ENCODE results near the gene DSCAML1.
"Not testable (repeated sequence)": the region's sequence is repeated elsewhere in the genome, so short reads cannot be mapped to it uniquely, and the experiment has no call there.

The DSCAML1 gene

GRCh38 chr11:117458275-117459122 is 338.5 kb downstream of the DSCAML1 start:
- no peak for DNase-seq

GRCh38 chr11:117457835-117458234 is 339.2 kb downstream of the DSCAML1 start:
- no peak for DNase-seq

GRCh38 chr11:117457031-117457785 is 339.8 kb downstream of the DSCAML1 start:
- no peak for DNase-seq

DNA sequence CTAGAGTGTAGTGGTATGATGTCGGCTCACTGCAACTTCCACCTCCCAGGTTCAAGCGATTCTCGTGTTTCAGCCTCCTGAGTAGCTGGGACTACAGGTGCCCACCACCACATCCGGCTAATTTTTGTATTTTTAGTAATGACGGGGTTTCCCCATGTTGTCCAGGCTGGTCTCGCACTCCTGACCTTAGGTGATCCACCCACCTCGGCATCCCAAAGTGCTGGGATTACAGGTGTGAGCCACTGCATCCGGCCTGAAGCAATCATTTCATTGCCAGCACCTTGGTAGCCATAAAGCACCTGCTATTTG is 340.3 kb downstream of the DSCAML1 start:
- not testable (repeated sequence) for DNase-seq

GRCh38 chr11:117456027-117456720 is 340.8 kb downstream of the DSCAML1 start:
- DNase-seq, result no peak

- no peak for DNase-seq
These were observed 342.5 kb downstream of the DSCAML1 start for GRCh38 chr11:117454564-117454917.

GRCh38 chr11:117453886-117454563 is 343.0 kb downstream of the DSCAML1 start:
- DNase-seq, result no peak

DNA sequence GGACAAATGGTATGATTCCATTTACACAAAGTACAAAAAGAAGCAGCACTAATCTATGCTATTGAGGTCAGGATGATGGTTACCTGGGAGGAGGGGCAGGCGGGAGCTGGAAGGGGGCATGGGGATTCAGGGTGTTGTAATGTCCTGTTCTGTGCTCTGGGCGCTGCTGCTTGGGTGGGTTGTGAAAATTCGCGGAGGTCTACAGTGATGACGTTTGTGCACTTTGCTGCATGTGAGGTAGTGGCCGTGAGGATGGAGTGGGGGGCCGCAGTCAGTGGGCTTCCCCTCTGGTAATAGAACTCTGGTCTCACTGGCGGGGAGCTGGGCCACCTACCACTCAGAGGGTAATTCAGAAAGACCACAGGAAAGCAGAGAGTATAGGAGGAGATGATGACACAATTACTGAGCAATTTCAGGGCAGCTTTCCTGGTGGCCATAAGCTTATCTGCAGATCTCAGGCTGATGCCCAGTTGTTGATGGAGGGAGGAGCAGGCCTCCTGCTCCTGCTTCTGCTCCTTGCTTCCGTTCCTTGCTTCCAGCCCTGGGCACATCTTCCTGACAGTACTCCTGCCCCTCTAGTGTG is 347.8 kb downstream of the DSCAML1 start:
- DNase-seq, result no peak

DNA sequence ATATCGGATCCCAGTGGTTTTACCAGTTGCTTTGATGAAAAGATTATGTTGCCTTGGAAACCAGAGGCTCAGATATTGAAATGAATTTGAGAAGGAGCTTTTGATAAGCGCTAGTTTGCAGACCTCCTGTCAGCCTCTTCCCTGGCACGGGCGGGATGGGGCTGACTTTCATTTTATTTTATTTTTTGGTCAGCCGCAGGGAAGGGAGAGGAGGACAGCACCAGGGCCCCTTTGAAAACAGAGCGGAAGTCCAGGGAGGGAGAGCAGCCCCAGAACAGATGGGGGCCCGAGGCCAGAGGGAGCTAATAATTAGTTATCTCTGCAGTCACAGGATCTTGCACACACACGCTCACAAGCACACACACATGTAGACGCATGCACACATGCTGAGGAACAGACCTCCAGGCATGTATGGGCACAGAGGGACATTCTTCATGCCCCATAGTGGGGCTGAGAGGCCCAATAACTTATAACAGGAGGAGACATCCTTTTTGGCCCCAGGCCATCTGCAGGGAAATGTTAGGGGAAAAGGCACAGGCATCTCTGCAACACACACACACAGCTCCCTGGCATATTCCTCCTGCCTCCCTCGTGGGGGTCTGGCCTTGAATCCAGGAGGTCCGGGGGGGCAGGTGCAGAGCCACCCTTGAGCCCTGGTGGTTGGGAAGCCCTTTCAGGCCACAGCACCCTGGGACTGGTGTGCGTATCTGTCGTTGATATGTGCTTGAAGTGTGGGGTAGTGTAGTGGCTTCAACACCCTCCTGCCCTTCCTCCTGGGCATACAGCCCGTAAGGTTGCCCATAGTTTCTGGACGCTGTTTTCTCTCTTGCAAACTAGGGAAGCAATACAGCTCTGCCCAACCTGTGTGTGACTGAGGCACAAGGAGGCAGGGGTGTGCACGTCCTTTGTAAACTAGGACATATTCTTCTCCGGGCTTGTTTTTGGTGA is 352.0 kb downstream of the DSCAML1 start:
- DNase-seq, result no peak

DNA sequence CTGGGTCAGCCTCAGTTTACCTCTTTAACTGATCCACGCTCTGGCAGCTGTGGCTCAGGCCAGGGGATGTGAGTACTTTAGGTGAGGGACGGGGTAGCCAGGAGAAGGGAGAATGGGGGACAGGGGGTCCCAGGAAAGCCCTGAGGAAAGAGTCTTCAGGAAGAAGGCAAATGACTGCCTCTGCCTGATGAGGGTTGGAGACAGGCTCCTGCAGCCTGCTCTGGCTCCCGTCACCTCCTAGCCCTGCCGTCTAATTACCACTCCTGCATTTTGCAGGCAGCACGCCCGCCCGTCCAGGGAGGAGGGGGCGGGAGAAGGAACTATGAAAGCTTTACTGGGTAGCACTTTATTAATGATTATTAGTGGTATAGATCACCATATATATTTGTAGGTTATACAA is 352.8 kb downstream of the DSCAML1 start:
- no peak for DNase-seq

- no peak for DNase-seq
These were observed 353.5 kb downstream of the DSCAML1 start for GRCh38 chr11:117443266-117444186.

GRCh38 chr11:117442869-117443239 is 354.2 kb downstream of the DSCAML1 start:
- no peak for DNase-seq

- DNase-seq, result no peak
These were observed 354.8 kb downstream of the DSCAML1 start for GRCh38 chr11:117442049-117442868.

GRCh38 chr11:117441146-117441975 is 355.7 kb downstream of the DSCAML1 start:
- no peak for DNase-seq

DNA sequence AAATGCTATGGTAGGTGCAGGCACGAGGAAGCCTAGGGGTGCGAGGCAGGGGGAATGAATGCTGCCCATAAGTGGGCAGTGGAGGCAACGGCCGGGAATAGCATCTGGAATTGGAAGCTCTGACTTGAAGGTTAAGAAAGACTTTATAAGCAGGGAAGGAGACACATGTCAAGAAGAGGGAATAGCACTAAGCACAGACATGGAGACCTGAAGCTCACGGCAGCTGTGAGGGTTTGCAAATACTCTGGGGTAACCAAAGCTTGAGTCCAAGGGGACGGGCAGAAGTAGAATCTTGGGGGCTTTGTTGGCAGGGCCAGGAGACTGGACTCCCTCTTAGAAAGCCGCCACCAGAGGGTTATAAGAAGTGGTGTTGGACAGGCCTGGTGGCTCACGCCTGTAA is 356.8 kb downstream of the DSCAML1 start:
- DNase-seq, result no peak

- DNase-seq, result no peak
These were observed 357.8 kb downstream of the DSCAML1 start for GRCh38 chr11:117439256-117439655.

DNA sequence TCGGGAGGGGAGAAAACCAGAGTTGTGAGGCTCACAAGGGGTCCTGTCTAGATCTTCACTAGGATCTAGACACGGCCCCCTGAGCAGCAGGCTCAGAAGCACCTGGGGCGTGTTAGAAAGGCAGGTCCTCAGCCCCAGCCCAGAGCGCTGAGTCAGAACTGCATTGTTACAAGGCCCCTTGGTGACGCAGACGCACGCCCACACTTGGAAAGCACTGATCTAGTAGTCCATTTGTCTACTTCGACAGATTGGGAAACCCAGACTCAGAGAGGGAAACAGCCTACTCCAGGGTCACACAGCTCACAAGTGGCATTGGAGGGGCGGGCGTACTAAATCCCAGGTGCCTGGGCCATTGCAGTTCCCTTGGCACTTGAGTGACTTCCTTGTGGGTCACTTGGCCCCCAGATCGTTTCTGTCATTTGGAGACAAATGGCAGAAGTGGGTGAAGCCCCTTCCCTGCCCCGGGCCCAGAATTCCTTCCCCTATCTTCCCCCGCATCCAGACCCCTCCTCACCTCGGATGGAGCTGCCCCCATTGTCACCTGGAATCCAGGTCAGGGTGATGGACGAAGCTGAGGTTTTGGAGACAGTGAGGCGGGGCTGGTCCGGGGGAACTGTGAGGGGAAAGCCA is 358.5 kb downstream of the DSCAML1 start:
- DNase-seq, result no peak

GRCh38 chr11:117437791-117438130 is 359.3 kb downstream of the DSCAML1 start:
- DNase-seq, result no peak

Data from GF-D8 (cell line).